ENCODE results near the gene SPIC.

SPIC gene

DNA sequence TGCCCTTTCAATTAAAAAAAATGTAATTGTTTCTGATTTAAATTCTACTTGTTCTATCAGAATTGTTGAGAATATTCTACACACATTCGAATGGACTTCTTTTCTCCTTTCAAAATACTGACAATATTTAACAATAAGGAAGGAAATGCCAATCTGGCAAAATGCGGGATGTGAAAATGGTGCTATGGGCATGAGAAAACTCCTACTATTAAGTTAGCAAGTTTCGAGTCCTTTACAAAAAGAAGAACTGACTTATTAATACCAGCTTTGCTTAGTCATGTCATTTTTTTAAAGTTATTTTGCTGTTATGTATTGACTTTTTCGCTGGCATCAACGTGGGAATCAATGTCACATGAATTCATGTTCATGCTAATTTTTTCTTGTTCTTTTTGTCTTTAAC, 35.9 kb upstream of the SPIC start:
- no peak overlapping the region for H3K4me2 ChIP-seq (ENCODE audit: low read length)
- H3K4me1 ChIP-seq (ENCODE audit: control insufficient read depth, low read length): no peaks in the 10 kb centered on the region

DNA sequence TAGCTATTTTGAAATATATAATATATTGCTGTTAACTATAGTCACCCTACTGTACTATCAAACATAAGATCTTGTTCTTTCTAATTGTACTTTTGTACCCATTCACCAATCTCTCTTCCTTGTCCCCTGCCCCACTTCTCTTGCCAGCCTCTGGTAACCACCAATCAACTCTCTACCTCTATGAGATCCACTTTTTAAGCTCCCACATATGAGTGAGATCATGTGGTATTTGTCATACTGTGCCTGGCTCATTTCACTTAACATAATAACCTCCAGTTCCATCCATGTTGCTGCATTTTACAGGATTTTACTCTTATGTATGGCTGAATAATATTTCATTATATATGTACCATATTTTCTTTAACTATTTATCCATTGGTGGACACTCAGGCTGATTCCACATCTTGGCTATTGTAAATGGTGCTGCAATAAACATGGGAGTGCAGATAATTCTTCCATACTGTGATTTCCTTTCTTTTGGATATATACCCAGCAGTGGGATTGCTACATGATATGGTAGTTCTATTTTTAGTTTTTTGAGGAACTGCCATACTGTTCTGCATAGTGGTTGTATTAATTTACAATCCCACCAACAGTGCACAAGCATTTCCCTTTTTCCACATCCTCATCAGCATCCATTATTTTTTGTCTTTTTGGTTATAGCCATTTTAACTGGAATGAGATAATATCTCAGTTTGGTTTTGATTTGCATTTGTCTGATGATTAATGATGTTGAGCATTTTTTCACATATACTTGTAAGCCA, 33.5 kb upstream of the SPIC start:
- no peaks in the 10 kb centered on the region for H3K36me3 ChIP-seq (ENCODE audit: control insufficient read depth, low read length)
- no peak overlapping the region for H3K27ac ChIP-seq (ENCODE audit: low read depth, low read length)
- TF ChIP-seq CTCF (IDR thresholded peaks at IDR 0.05; ENCODE audit: low read depth, low read length, poor library complexity, severe bottlenecking) (no peak), EZH2phosphoT487 (IDR thresholded peaks at IDR 0.05; ENCODE audit: borderline replicate concordance, low read length) (no peak)
- no peak overlapping the region for H3K4me3 ChIP-seq (ENCODE audit: low read length)
- no peaks in the 10 kb centered on the region for H3F3A ChIP-seq (ENCODE audit: control insufficient read depth, insufficient read depth)
- no peaks in the 10 kb centered on the region for H3K9me2 ChIP-seq (replicated peaks; ENCODE audit: control insufficient read depth, low read length)
- H3K4me2 ChIP-seq (ENCODE audit: low read length): no peak overlapping the region
- H3K27me3 ChIP-seq (ENCODE audit: control insufficient read depth, low read length): 0 out of 2 replicates have a peak, but pooled peaks cover 3% of the 10 kb centered on the region
- no peaks in the 10 kb centered on the region for H3K79me2 ChIP-seq (ENCODE audit: control insufficient read depth, low read length)
- H3K4me1 ChIP-seq (ENCODE audit: control insufficient read depth, low read length): no peaks in the 10 kb centered on the region
- H4K20me1 ChIP-seq (ENCODE audit: control insufficient read depth, insufficient read depth, low read depth, low read length): no peaks in the 10 kb centered on the region
- no peaks in the 10 kb centered on the region for H3K9me3 ChIP-seq (ENCODE audit: control insufficient read depth, insufficient read depth, low read length)

More for the DNA sequence above, 35.9 kb upstream of the SPIC start:
- Histone ChIP-seq H3K9me3 (ENCODE audit: control insufficient read depth, insufficient read depth, low read length) (no peaks in the 10 kb centered on the region), H3K27me3 (ENCODE audit: control insufficient read depth, low read length) (0 out of 2 replicates have a peak, but pooled peaks cover 3% of the 10 kb centered on the region), H3K36me3 (ENCODE audit: control insufficient read depth, low read length) (no peaks in the 10 kb centered on the region), H3K79me2 (ENCODE audit: control insufficient read depth, low read length) (no peaks in the 10 kb centered on the region), H3K4me3 (ENCODE audit: low read length) (no peak overlapping the region), H4K20me1 (ENCODE audit: control insufficient read depth, insufficient read depth, low read depth, low read length) (no peaks in the 10 kb centered on the region), H3K27ac (ENCODE audit: low read depth, low read length) (no peak overlapping the region), H3F3A (ENCODE audit: control insufficient read depth, insufficient read depth) (no peaks in the 10 kb centered on the region), H3K9me2 (replicated peaks; ENCODE audit: control insufficient read depth, low read length) (no peaks in the 10 kb centered on the region)
- TF ChIP-seq CTCF (IDR thresholded peaks at IDR 0.05; ENCODE audit: low read depth, low read length, poor library complexity, severe bottlenecking) (no peak), EZH2phosphoT487 (IDR thresholded peaks at IDR 0.05; ENCODE audit: borderline replicate concordance, low read length) (no peak)

DNA sequence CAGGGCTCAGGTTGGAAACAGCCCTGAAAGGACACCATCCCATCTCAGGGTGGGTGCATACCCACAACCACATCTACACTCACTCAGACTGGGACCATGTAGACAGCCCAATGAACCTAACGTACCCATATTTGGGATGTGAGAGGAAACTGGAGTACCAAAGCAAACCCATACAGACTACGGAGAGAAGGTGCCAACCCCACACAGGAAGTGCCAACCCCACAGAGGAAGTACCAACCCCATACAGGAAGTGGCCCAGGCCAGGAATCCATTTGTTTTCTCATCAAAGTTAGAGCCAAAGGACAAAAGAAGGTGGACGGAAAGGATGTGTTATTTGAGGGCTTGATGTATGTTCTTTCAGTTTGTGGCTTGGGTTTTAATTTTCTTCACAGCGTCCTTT, 19.5 kb upstream of the SPIC start:
- H3K79me2 ChIP-seq (ENCODE audit: control insufficient read depth, low read length): no peaks in the 10 kb centered on the region
- no peak overlapping the region for H3K4me2 ChIP-seq (ENCODE audit: low read length)
- no peaks in the 10 kb centered on the region for H3K4me1 ChIP-seq (ENCODE audit: control insufficient read depth, low read length)
- H3K27me3 ChIP-seq (ENCODE audit: control insufficient read depth, low read length): no peaks in the 10 kb centered on the region
- H3K9me3 ChIP-seq (ENCODE audit: control insufficient read depth, insufficient read depth, low read length): no peaks in the 10 kb centered on the region
- H4K20me1 ChIP-seq (ENCODE audit: control insufficient read depth, insufficient read depth, low read depth, low read length): no peaks in the 10 kb centered on the region
- no peak overlapping the region for H3K27ac ChIP-seq (ENCODE audit: low read depth, low read length)
- no peak overlapping the region for H3K4me3 ChIP-seq (ENCODE audit: low read length)
- H3K36me3 ChIP-seq (ENCODE audit: control insufficient read depth, low read length): no peaks in the 10 kb centered on the region
- TF ChIP-seq EZH2phosphoT487 (IDR thresholded peaks at IDR 0.05; ENCODE audit: borderline replicate concordance, low read length) (no peak), CTCF (IDR thresholded peaks at IDR 0.05; ENCODE audit: low read depth, low read length, poor library complexity, severe bottlenecking) (no peak)
- no peaks in the 10 kb centered on the region for H3F3A ChIP-seq (ENCODE audit: control insufficient read depth, insufficient read depth)
- H3K9me2 ChIP-seq (replicated peaks; ENCODE audit: control insufficient read depth, low read length): no peaks in the 10 kb centered on the region

All from DOHH2 (cell line).